Suprapubic skin (tissue), 3 donors: ENCODE results near the gene WDFY4.

ENCODE experiments used
- POLR2A ChIP-seq, 2 donors: fragments of 450-650 bp; IDR thresholded peaks; one replicate each; pipeline ENCODE4 v1.6.1; 2017; ENCODE audit warnings: antibody characterized with exemption in 2 of 2, mild to moderate bottlenecking in 2 of 2, moderate library complexity in 2 of 2
- TF ChIP-seq, protein P1 (sequence below), 2 donors: fragments of 200-600 bp in 1 of 2; fragments of 450-650 bp in 1 of 2; sonication (generic) in 1 of 2; IDR thresholded peaks; one replicate each; pipeline ENCODE4 v1.5.1; 2016 to 2019; ENCODE audit warnings: antibody characterized with exemption in 2 of 2, mild to moderate bottlenecking in 1 of 2, moderate library complexity in 1 of 2

DNA sequence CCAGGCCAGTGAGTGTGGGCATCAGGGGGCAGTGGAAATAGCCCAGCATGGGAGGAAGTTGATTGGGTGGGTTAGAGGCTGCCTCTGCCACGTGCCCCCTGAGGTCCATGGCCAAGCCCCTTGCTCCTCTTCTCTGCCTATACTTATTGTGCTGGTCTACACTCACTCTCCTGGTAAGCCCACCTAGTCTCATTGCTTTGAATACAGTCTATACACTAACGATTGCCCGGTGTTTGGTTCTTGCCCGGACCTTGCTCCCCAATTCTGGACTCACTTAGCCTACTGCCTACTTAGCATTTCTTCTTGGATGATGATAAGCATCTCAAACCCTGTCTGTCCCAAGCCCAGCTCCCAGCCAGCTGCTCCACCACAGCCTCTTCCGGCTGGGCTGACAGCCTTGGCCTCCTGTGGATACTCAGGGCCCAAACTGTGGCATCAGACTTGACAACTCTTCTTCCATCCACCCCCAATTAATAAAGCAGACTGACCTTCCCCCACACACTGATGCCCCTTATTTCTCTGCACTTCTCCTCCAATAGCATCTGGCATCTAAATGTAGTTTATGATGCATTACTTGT is 244.8 kb downstream of the WDFY4 start:
- TF ChIP-seq POLR2A (IDR thresholded peaks at IDR 0.05), result no peak
- TF ChIP-seq, protein P1, sequence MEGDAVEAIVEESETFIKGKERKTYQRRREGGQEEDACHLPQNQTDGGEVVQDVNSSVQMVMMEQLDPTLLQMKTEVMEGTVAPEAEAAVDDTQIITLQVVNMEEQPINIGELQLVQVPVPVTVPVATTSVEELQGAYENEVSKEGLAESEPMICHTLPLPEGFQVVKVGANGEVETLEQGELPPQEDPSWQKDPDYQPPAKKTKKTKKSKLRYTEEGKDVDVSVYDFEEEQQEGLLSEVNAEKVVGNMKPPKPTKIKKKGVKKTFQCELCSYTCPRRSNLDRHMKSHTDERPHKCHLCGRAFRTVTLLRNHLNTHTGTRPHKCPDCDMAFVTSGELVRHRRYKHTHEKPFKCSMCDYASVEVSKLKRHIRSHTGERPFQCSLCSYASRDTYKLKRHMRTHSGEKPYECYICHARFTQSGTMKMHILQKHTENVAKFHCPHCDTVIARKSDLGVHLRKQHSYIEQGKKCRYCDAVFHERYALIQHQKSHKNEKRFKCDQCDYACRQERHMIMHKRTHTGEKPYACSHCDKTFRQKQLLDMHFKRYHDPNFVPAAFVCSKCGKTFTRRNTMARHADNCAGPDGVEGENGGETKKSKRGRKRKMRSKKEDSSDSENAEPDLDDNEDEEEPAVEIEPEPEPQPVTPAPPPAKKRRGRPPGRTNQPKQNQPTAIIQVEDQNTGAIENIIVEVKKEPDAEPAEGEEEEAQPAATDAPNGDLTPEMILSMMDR (IDR thresholded peaks at IDR 0.05), result no peak
